ENCODE results near the gene KLHL25.

Gene KLHL25

DNA sequence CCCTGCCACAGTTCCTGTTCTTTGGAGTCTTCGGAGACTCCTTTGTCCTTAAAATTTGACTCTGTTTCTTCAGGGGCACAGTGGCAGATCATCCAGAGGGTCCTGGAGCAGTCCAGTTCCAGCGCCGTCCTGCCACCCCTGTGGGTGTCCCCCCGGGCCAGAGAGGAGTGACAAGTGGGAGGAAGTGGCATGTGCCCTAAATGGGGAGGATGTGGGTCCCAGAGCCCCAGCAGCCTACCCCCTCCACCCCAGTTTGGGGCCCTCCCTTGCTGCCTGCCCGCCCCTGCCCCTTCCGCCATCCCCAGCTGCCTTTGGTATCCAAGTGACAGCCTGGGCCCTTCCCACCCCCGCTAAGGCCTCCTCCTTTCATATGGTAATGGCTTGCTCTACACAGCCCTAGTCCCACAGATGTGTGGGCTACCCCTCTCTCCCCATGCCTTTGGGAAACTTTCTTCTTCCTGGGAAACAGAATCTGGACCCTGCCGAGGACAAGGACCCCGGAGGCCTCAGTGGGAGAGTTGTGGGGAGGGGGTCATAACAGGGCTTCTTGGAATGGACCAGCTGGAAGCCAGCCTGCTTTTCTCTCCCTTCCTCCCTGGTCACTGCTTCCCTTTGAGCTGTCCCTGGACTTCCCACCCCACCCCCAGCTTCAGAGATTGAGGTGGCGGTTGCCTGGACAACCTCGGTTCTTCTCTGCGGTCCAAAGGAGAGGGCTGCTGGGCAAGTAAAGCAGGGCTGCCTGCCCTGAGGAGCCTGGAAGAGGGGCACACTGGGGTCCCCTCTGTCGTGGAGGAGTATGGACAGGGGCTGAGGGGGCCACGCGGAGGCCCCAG is 43.2 kb downstream of the KLHL25 start:
- Histone ChIP-seq H3K4me1 (ENCODE audit: control insufficient read depth, insufficient read depth, low read length) (peaks cover 57% of the 10 kb centered on the region), H3K27ac (ENCODE audit: low read length) (peak overlapping the region; percentile 74), H3K36me3 (ENCODE audit: control insufficient read depth in 2 of 2, insufficient read depth in 2 of 2, low read length in 2 of 2) (peaks cover 14 to 19% of the 10 kb centered on the region in 2 donors), H3K9me3 (ENCODE audit: control insufficient read depth in 2 of 2, low read length in 2 of 2) (no peaks in the 10 kb centered on the region), H3K4me3 (ENCODE audit: low read length in 2 of 2) (no peak overlapping the region), H3K9ac (ENCODE audit: low read length in 2 of 2) (no peak overlapping the region), H3K27me3 (ENCODE audit: control insufficient read depth in 1 of 2, insufficient read depth in 2 of 2, low read length in 2 of 2) (no peaks in the 10 kb centered on the region)

GRCh38 chr15:85750319-85751290 is 44.1 kb downstream of the KLHL25 start:
- H3K4me1 ChIP-seq (ENCODE audit: control insufficient read depth, insufficient read depth, low read length) = peaks cover 54% of the 10 kb centered on the region
- H3K9me3 ChIP-seq (ENCODE audit: control insufficient read depth in 2 of 2, low read length in 2 of 2) = no peaks in the 10 kb centered on the region
- H3K27ac ChIP-seq (ENCODE audit: low read length) = peak overlapping the region; percentile 74
- H3K27me3 ChIP-seq (ENCODE audit: control insufficient read depth in 1 of 2, insufficient read depth in 2 of 2, low read length in 2 of 2) = no peaks in the 10 kb centered on the region
- peak overlapping the region; percentile 4 to 60 for H3K4me3 ChIP-seq (ENCODE audit: low read length in 2 of 2)
- peak overlapping the region in 1 of 2 donors; percentile 51 for H3K9ac ChIP-seq (ENCODE audit: low read length in 2 of 2)
- H3K36me3 ChIP-seq (ENCODE audit: control insufficient read depth in 2 of 2, insufficient read depth in 2 of 2, low read length in 2 of 2) = peaks cover 23 to 28% of the 10 kb centered on the region in 2 donors

DNA sequence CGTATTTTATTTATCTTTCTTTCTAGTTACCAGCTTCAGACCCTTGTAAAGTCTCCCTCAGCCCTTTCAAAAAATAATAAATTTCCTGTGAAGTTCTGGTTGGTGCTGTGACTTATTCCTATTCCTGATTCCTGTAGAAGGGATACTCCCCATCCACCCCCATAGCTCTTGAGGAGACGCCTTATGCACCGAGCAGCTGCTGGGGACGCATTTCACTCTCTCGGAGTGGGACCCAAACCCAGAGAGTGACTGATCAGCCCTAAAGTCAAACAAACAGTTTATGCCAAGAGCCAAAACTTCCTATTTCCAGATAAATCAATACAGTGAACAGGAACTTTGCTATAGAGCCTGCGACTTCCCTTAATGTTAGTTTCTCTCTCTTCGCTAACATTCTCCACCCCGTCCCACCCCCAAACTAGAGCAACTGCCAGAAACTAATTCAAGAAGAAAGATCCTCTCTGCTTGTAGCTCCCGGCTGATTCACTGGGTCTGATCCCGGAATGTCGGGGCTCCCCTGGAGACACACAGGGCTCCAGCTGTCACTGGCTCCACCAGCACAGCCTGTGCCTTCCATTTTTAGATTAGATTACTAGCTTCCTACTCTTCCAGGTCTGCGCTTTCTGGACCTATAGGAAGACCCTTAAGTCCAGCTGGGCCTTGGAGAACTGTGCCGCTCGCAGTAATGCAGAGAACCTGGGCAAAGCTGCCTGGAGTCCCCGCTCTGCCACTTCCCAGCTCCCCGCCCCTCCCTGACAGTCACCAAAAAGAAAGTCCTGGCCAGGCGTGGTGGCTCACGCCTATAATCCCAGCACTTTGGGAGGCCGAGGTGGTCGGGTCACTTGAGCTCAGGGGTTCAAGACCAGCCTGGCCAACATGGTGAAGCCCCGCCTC is 45.2 kb downstream of the KLHL25 start:
- Histone ChIP-seq H3K4me1 (ENCODE audit: control insufficient read depth, insufficient read depth, low read length) (peaks cover 49% of the 10 kb centered on the region), H3K9me3 (ENCODE audit: control insufficient read depth in 2 of 2, low read length in 2 of 2) (no peaks in the 10 kb centered on the region), H3K4me3 (ENCODE audit: low read length in 2 of 2) (peak overlapping the region; percentile 20 to 60), H3K9ac (ENCODE audit: low read length in 2 of 2) (peak overlapping the region in 1 of 2 donors; percentile 21), H3K36me3 (ENCODE audit: control insufficient read depth in 2 of 2, insufficient read depth in 2 of 2, low read length in 2 of 2) (peaks cover 34 to 39% of the 10 kb centered on the region in 2 donors), H3K27ac (ENCODE audit: low read length) (peak overlapping the region; percentile 74), H3K27me3 (ENCODE audit: control insufficient read depth in 1 of 2, insufficient read depth in 2 of 2, low read length in 2 of 2) (no peaks in the 10 kb centered on the region)

GRCh38 chr15:85748729-85749128 is 46.0 kb downstream of the KLHL25 start:
- Histone ChIP-seq H3K36me3 (ENCODE audit: control insufficient read depth in 2 of 2, insufficient read depth in 2 of 2, low read length in 2 of 2) (peaks cover 41 to 46% of the 10 kb centered on the region in 2 donors), H3K9me3 (ENCODE audit: control insufficient read depth in 2 of 2, low read length in 2 of 2) (no peaks in the 10 kb centered on the region), H3K27me3 (ENCODE audit: control insufficient read depth in 1 of 2, insufficient read depth in 2 of 2, low read length in 2 of 2) (no peaks in the 10 kb centered on the region), H3K4me1 (ENCODE audit: control insufficient read depth, insufficient read depth, low read length) (peaks cover 53% of the 10 kb centered on the region), H3K27ac (ENCODE audit: low read length) (no peak overlapping the region), H3K9ac (ENCODE audit: low read length in 2 of 2) (no peak overlapping the region), H3K4me3 (ENCODE audit: low read length in 2 of 2) (no peak overlapping the region)

GRCh38 chr15:85748176-85748575 is 46.5 kb downstream of the KLHL25 start:
- peaks cover 46 to 52% of the 10 kb centered on the region in 2 donors for H3K36me3 ChIP-seq (ENCODE audit: control insufficient read depth in 2 of 2, insufficient read depth in 2 of 2, low read length in 2 of 2)
- no peak overlapping the region for H3K27ac ChIP-seq (ENCODE audit: low read length)
- no peaks in the 10 kb centered on the region for H3K27me3 ChIP-seq (ENCODE audit: control insufficient read depth in 1 of 2, insufficient read depth in 2 of 2, low read length in 2 of 2)
- no peak overlapping the region for H3K4me3 ChIP-seq (ENCODE audit: low read length in 2 of 2)
- H3K4me1 ChIP-seq (ENCODE audit: control insufficient read depth, insufficient read depth, low read length) = peaks cover 58% of the 10 kb centered on the region
- no peaks in the 10 kb centered on the region for H3K9me3 ChIP-seq (ENCODE audit: control insufficient read depth in 2 of 2, low read length in 2 of 2)
- no peak overlapping the region for H3K9ac ChIP-seq (ENCODE audit: low read length in 2 of 2)

GRCh38 chr15:85746641-85747040 is 48.1 kb downstream of the KLHL25 start:
- H3K36me3 ChIP-seq (ENCODE audit: control insufficient read depth in 2 of 2, insufficient read depth in 2 of 2, low read length in 2 of 2) = peaks cover 48 to 52% of the 10 kb centered on the region in 2 donors
- no peak overlapping the region for H3K27ac ChIP-seq (ENCODE audit: low read length)
- no peaks in the 10 kb centered on the region for H3K27me3 ChIP-seq (ENCODE audit: control insufficient read depth in 1 of 2, insufficient read depth in 2 of 2, low read length in 2 of 2)
- no peak overlapping the region for H3K9ac ChIP-seq (ENCODE audit: low read length in 2 of 2)
- peaks cover 60% of the 10 kb centered on the region for H3K4me1 ChIP-seq (ENCODE audit: control insufficient read depth, insufficient read depth, low read length)
- no peaks in the 10 kb centered on the region for H3K9me3 ChIP-seq (ENCODE audit: control insufficient read depth in 2 of 2, low read length in 2 of 2)
- no peak overlapping the region for H3K4me3 ChIP-seq (ENCODE audit: low read length in 2 of 2)

DNA sequence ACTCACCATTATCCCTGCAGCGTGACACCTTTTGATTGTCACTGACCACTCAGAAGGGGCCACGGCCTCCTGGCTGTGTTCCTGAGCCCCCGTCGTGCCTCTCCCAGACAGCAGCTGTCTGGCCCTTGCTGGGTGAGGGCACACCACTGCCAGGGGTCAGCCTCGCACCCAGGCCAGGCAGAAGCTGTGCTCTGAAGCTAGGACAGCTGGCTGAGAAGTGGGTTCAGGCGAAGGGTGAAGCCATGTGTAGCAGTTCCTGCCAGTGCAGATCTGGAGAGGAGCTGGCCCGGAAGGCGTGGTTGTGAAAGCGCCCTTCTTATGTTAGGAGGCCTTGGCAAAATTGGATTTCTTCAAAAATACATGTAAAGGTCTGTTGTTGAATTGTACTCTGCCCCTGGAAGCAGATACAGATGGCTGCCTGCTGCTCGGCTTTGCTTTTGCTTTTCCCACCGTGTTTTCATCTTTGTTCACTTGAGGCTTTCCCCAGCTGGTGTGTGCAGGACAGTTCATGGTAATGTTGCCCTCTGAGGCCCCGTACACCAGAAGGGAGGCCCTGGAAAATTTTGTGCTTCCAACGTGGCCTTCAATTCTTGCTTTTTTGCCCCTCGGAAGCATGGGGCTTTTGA is 49.1 kb downstream of the KLHL25 start:
- H3K36me3 ChIP-seq (ENCODE audit: control insufficient read depth in 2 of 2, insufficient read depth in 2 of 2, low read length in 2 of 2) = peaks cover 55 to 58% of the 10 kb centered on the region in 2 donors
- no peak overlapping the region for H3K27ac ChIP-seq (ENCODE audit: low read length)
- no peak overlapping the region for H3K4me3 ChIP-seq (ENCODE audit: low read length in 2 of 2)

GRCh38 chr15:85745023-85745422 is 49.7 kb downstream of the KLHL25 start:
- Histone ChIP-seq H3K4me1 (ENCODE audit: control insufficient read depth, insufficient read depth, low read length) (peaks cover 44% of the 10 kb centered on the region), H3K27me3 (ENCODE audit: control insufficient read depth in 1 of 2, insufficient read depth in 2 of 2, low read length in 2 of 2) (no peaks in the 10 kb centered on the region), H3K9me3 (ENCODE audit: control insufficient read depth in 2 of 2, low read length in 2 of 2) (no peaks in the 10 kb centered on the region), H3K9ac (ENCODE audit: low read length in 2 of 2) (no peak overlapping the region), H3K27ac (ENCODE audit: low read length) (no peak overlapping the region), H3K36me3 (ENCODE audit: control insufficient read depth in 2 of 2, insufficient read depth in 2 of 2, low read length in 2 of 2) (peaks cover 59 to 63% of the 10 kb centered on the region in 2 donors), H3K4me3 (ENCODE audit: low read length in 2 of 2) (no peak overlapping the region)

More for the DNA sequence above, 49.1 kb downstream of the KLHL25 start:
- no peaks in the 10 kb centered on the region for H3K27me3 ChIP-seq (ENCODE audit: control insufficient read depth in 1 of 2, insufficient read depth in 2 of 2, low read length in 2 of 2)
- no peak overlapping the region for H3K9ac ChIP-seq (ENCODE audit: low read length in 2 of 2)
- H3K9me3 ChIP-seq (ENCODE audit: control insufficient read depth in 2 of 2, low read length in 2 of 2) = no peaks in the 10 kb centered on the region
- peaks cover 50% of the 10 kb centered on the region for H3K4me1 ChIP-seq (ENCODE audit: control insufficient read depth, insufficient read depth, low read length)

DNA sequence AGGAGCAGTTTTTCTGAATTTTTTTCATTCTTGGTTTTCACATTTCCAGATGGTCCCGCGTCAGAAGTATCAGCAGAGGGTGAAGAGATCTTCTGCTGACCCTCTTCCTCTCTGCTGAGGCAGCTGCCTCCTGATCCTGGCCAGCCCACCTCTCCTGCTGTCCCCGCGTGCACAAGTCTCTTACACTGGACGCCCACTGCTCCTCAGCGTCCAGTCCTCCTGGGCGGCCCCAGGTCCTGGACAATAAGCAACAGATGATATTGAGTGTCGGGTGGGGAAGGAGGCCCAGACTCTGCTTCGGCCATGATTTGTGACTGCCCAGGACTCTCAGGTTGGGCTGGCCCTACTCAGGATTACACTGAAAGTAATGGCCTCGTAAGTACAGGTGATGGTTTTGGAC is 50.1 kb downstream of the KLHL25 start:
- Histone ChIP-seq H3K4me3 (ENCODE audit: low read length in 2 of 2) (no peak overlapping the region), H3K27me3 (ENCODE audit: control insufficient read depth in 1 of 2, insufficient read depth in 2 of 2, low read length in 2 of 2) (no peaks in the 10 kb centered on the region), H3K9ac (ENCODE audit: low read length in 2 of 2) (no peak overlapping the region), H3K4me1 (ENCODE audit: control insufficient read depth, insufficient read depth, low read length) (peaks cover 40% of the 10 kb centered on the region), H3K27ac (ENCODE audit: low read length) (no peak overlapping the region), H3K36me3 (ENCODE audit: control insufficient read depth in 2 of 2, insufficient read depth in 2 of 2, low read length in 2 of 2) (peaks cover 62 to 66% of the 10 kb centered on the region in 2 donors), H3K9me3 (ENCODE audit: control insufficient read depth in 2 of 2, low read length in 2 of 2) (no peaks in the 10 kb centered on the region)

Measured in stomach smooth muscle (tissue), 2 donors.